HEK293T (cell line): ENCODE results near the gene TTC33.

Experiments
- ELF4 ChIP-seq: fragments of 450-650 bp; IDR thresholded peaks from 2 replicates; pipeline ENCODE4 v1.6.1; 2017; ENCODE audit warnings: antibody characterized with exemption
- FOXM1 ChIP-seq: fragments of 450-650 bp; IDR thresholded peaks from 2 replicates; pipeline ENCODE4 v1.6.1; 2017; ENCODE audit warnings: mild to moderate bottlenecking, borderline replicate concordance
- SP1 ChIP-seq: fragments of 450-650 bp; IDR thresholded peaks from 2 replicates; pipeline ENCODE4 v1.6.1; 2017
- SUZ12 ChIP-seq: fragments of 450-650 bp; IDR thresholded peaks from 2 replicates; pipeline ENCODE4 v1.6.1; 2016; ENCODE audit warnings: mild to moderate bottlenecking
- TARDBP ChIP-seq: fragments of 450-650 bp; IDR thresholded peaks from 2 replicates; pipeline ENCODE4 v1.6.1; 2016
- ZNF384 ChIP-seq: fragments of 450-650 bp; IDR thresholded peaks from 2 replicates; pipeline ENCODE4 v1.6.1; 2016

GRCh38 chr5:40575411-40575810, 180.3 kb downstream of the TTC33 start:
- TF ChIP-seq FOXM1 (no peak), SP1 (no peak), ELF4 (no peak), SUZ12 (no peak), ZNF384 (no peak), TARDBP (no peak)
